IPS-NIHi7 (cell line): ENCODE results near the gene CISH.
A peak's percentile ranks its signal among the peaks of the same experiment; 100 is the strongest.

ENCODE experiments used
- DNase-seq: peaks from one replicate; pipeline ENCODE4 v3.0.0; 2012; ENCODE audit warnings: mixed read lengths; ENCODE audit errors: extremely low spot score

CISH gene

DNA sequence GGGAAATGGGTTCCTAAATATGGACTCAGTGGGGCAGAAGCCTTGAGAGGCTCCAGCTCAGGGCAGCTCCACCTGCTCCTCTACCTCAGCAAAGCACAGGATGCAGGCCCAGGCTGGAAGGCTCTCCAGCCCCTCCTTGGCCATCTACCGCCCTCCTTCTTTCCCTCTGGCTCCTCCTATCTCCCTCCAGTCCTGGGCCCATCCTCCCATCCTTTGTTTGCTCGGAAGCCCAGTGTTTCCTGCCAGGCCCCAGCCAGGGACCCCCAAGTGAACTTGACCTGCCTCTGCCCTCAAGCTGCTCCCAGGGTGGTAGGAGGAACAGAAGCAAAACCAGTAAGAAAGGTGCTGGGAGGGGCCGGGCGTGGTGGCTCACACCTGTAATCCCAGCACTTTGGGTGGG is 25.4 kb upstream of the CISH start:
- peak; percentile 80 for DNase-seq

DNA sequence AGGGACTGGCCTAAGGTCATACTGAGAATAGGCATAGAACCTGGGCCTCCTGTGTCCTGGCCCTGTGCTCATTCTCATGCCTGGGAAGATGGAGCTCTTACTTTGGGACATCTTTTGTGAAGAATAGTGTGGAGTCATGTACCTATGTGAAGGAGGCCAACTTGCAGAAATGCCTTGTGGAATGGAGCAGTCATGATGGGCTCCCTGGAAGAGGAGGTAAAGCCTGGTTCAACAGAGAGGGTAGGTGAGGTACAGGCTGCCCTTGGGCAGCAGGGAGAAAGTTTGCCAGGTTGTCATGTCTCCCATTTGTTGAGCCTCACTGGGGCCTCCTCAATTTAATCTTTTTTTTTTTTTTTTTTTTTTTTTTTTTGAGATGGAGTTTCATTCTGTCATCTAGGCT is 23.5 kb upstream of the CISH start:
- no peak for DNase-seq

DNA sequence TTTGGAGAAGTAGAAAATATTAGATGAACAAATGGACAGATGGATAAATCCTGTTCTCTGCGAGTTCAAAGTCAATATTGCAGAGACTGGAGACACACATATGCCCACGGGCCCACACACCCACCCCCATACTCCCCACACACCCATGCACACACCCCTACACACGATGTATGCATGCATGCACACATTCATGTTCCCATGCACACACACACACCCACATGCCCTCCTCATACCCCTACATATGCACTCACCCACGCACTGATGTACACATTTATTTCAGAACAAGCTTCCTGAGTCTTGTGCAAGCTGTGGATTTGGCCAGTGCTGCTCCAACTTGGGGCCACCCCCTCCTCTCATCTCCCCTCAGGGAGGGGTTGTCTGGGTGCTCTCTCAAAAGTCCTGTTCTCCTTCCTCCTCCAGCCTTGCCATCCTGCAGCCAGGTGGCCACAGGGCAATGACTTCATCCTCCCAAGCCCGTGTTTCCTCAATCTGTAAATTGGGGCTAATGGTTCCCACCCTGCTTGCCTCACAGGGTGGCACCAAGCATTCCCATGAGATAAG is 21.7 kb upstream of the CISH start:
- DNase-seq, result no peak

DNA sequence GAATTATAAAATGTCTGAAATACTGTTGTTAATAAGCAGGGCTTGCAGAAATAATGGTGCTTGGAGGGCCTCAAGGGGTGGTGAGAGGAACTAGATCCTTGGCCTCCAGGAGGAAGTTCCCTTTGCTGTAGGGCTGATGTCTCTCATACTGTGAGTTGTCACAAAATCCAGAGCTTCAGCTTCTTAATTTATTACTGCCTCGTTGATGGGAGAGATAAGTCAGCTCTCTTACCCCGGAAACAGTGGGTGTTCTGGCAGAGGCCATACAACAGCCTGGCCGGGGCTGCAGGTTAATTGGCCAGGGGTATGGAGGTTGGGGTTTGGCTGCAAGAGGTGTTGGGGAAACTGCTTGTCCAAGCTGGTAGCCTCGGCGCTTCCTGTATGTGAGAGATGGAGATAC is 20.9 kb upstream of the CISH start:
- DNase-seq, result no peak

- DNase-seq, result no peak
Observed at GRCh38 chr3:50630877-50631276, 19.3 kb upstream of the CISH start.

- DNase-seq, result no peak
Observed at GRCh38 chr3:50630394-50630793, 18.8 kb upstream of the CISH start.

GRCh38 chr3:50628601-50629000 is 17.0 kb upstream of the CISH start:
- no peak for DNase-seq

DNA sequence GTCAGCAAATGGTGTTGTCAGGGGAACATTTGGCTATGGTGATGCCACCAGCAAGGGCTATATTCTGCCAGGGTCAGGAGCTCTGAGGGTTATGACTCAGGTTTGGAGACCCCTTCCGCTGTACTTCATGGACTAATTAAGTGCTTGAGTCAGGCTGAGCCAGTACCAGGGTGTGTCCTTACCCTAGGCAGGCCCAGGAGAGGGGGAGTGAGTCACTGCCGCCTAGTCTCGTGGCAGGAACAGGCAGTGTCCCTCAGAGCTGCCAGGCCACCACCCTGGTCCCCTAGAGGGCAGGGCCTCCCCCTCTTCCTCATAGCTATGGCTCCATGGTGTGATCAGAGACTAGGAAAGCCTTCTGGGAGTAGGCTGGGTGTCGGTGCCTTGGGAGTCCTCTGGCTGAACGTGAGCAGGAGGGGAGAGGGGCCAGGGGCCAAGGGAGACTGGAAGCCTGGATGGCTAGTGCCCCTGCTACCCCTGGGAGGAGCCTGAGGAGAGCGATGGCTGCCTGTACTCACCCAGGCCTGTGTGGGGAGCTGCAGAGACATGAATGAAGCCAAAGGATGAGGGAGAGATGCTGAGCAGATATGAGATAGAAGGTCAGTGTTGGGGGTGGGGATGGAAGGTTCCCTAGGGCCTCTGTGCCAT is 16.0 kb upstream of the CISH start:
- peak; percentile 76 for DNase-seq

- DNase-seq, result no peak
Observed at GRCh38 chr3:50626401-50626800, 14.8 kb upstream of the CISH start.

DNA sequence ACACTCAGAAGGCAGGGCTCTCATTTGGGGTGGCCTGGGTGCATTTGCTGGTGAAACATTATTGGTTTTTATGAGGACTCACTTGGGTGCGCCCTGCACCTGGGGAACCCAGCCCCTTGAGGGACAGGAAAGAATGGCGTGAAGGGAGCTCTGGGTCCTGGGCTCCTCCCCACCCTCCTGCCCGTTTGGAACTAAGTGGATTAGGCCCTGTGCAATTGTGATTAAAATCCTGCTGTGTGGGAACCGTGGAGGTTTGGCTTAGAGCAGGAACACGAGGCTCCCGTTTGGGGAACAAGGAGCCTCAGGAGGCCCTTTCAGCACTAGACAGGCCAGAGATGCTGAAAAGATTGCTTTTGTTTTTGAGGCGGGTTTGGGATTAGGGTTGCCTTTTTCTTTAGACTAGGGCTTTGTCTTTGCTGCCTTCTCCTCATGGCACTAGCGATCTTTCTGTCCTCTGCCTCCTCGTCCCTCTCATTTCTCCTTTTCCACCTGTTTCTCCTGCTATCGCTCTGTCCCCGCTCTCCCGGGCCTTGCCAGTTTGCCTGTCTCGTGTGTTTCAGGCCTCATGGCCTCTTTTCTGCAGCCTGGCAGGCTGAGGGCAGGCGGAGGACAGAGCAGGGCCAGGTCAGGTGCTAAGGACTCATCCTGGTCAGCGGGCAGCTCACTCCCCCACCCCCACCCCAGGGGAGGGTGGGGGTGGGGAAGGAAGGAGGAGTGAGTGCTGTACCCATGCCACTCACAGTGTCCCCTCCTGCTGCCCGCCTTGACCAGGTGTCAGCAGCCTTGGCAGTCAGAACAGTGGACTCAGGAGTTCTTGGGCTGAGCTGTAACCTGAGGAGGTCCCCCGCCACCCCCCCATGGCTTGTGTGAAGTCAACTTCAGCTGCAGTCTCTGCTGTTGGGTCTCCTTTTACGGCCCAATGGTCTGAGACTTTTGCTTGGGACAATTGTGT is 13.9 kb upstream of the CISH start:
- no peak for DNase-seq

DNA sequence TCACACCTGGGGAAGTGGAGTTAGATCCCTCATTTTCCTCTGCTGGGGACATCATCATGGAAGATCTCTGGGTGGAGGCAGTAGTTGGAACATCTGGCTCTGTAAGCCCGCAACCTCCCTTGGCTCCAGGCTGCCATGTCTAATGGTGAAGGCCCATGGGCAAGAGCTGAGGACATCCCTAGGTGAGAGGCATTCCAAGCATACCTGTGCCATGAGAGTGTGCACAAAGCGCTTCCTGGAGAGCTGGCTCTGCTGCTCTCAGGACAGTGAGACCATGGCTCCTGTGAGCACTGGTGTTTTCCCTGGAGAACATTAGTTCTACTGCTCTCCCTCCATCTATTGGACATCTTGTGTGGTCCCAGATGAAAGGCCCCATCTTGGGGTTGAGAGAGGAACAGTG is 13.1 kb upstream of the CISH start:
- DNase-seq, result no peak

- no peak for DNase-seq
Observed at GRCh38 chr3:50623840-50624474, 12.4 kb upstream of the CISH start.

GRCh38 chr3:50622881-50623280 is 11.3 kb upstream of the CISH start:
- no peak for DNase-seq

DNA sequence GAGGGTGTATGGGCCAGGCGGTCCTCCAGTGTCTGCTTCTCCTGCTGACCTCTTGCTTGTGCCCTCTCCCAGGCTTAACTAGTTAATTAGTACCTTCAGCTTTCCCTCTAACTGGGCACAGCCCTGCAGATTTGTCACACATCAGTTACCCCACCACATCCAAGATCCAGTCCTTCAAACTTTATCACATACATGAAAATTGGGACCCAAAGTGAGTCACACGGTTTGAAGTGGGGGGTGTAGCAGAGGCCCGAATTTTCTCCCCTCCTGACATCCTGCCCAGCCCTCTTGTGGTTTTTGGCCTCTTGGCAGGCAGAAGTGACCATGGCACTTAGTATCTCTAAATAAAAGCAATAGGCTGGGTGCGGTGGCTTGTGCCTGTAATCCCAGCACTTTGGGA is 9.2 kb upstream of the CISH start:
- no peak for DNase-seq

GRCh38 chr3:50620420-50620819 is 8.8 kb upstream of the CISH start:
- no peak for DNase-seq

DNA sequence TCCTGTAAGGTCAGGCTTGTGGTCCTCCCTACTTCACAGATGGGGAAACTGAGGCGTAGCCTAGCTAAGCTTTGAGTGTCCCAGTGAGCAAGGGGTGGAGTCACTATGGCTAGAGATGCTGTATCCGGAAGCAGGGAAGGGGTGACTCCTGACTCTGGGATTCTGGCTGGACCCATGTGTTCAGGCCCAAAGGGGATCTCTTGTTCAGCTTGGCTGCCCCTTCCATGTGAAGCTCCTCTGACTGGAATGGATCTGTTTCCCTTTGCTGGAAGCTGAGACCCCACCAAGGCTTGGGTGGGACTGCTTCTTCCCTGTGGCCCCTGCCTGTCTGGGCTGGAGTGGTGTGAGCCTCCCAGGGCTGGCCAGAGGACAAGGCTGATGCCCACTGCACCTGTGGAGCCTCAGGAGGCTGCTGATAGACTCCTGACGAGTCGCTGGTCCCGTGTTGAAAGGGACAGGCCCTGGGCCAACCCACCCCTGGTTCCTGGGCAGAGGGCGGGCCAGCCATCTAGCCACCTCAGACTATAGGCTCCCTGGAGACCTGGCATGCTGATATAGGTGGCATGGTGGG is 6.4 kb upstream of the CISH start:
- DNase-seq, result no peak

DNA sequence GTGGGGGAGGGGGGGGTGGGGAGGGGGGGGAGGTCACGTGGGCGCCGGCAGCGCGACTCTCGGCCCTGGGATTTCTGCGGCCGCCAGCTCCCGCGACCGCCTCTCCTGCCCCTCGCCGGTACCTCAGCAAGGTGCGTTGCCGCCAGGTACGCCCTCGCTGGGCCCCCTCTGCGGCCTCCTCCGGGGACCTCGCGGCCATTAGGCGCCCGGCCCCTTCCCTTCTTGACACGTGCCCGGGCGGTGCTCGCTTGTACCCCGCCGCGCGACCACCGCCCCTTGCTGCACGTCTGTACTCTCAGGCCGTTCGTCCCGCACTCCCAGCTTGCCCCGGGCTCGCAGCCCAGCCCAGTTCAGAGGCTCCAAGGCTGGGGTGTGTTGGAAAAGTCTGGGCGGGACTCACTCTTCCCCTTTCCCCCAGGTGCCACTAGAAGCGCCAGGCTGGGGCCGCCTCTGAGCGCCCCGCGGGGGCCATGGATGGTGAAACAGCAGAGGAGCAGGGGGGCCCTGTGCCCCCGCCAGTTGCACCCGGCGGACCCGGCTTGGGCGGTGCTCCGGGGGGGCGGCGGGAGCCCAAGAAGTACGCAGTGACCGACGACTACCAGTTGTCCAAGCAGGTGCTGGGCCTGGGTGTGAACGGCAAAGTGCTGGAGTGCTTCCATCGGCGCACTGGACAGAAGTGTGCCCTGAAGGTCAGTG is 5.7 kb upstream of the CISH start, which contains the start of gene MAPKAPK3:
MAPKAPK3 (plus strand) TSS at position 56 of the 696 bp plus-strand sequence; CDS start at position 471, 415 bp downstream.
- DNase-seq, result no peak

DNA sequence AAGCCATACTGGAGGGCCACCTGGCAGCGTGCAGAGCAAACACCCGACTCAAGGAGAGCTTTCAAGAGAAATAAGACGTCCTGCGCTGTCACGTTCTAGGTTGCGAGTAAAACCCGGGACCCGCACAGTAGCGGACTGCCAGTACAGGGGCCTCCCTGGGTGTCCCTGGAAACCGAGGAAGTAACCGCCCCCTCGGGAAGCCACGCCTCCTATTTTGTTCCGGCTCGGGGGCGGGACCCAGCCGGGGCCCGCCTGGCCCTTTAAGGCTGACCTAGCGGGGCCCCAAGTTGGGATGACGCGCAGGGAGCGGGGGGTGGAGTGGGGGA is 5.2 kb upstream of the CISH start:
- peak; percentile 96 for DNase-seq

DNA sequence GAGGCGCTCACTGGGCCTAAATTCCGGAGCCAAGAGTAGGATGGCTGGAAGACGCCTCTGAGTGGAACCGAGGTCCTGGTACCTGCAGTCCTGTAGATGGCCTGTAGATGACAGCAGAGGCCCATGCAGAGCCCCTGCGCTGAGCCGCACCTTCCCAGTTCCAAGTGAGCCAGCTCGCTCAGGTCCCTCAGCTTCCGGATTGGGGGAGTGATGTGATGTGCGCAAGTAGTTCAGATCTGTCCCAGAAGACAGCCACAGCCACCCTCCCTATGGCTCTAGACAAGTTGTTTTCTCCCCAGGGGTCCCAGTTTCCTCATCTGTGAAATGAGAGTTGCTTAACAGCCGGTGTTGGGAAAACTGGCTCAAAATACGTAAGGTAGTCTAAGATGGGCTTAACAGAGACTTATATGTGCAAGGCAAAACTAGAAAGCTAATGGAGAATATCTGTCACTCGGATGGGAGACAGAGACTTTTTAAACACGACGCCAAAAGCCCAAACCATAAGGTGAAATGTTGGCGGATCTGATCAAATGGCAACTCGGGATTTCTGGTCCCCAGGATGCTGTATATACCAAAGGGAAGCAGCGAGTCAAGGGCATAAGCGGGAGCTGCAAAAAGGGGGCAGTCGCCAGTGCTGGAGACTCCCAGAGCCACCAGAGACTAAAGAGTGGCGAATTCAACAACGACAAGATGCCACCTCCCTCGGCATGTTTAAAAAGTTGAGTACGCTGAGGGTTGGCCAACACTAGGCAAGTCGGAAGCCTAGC is 4.6 kb upstream of the CISH start:
- peak; percentile 89 for DNase-seq

GRCh38 chr3:50615190-50615589 is 3.6 kb upstream of the CISH start:
- no peak for DNase-seq
